ENCODE measurements around the gene RASGRF1.

The RASGRF1 gene

GRCh38 chr15:78956937-78957336, 133.6 kb downstream of the RASGRF1 start:
- DNase-seq (ENCODE audit: low spot score): no peak

- no peak for DNase-seq (ENCODE audit: low spot score)
Measured at GRCh38 chr15:78955355-78955754, 135.2 kb downstream of the RASGRF1 start.

GRCh38 chr15:78951841-78952238, 138.7 kb downstream of the RASGRF1 start:
- no peak for DNase-seq (ENCODE audit: low spot score)

GRCh38 chr15:78950902-78951840, 139.4 kb downstream of the RASGRF1 start:
- no peak for DNase-seq (ENCODE audit: low spot score)

- DNase-seq (ENCODE audit: low spot score): no peak
Measured at GRCh38 chr15:78950343-78950742, 140.2 kb downstream of the RASGRF1 start.

GRCh38 chr15:78949461-78949860, 141.1 kb downstream of the RASGRF1 start:
- DNase-seq (ENCODE audit: low spot score): no peak

GRCh38 chr15:78947506-78947905, 143.1 kb downstream of the RASGRF1 start:
- no peak for DNase-seq (ENCODE audit: low spot score)

- no peak for DNase-seq (ENCODE audit: low spot score)
Measured at GRCh38 chr15:78946493-78946892, 144.1 kb downstream of the RASGRF1 start.

GRCh38 chr15:78944669-78945407, 145.7 kb downstream of the RASGRF1 start, which contains the start of gene CTSH:
Gene CTSH, minus strand, starts transcription at chr15:78945046. Its CDS starts 65 bp downstream, at chr15:78944981.
- DNase-seq (ENCODE audit: low spot score): peak; percentile 52

- DNase-seq (ENCODE audit: low spot score): no peak
Measured at GRCh38 chr15:78944202-78944625, 146.4 kb downstream of the RASGRF1 start.

- no peak for DNase-seq (ENCODE audit: low spot score)
Measured at GRCh38 chr15:78943692-78944091, 146.9 kb downstream of the RASGRF1 start.

GRCh38 chr15:78942741-78943140, 147.8 kb downstream of the RASGRF1 start:
- no peak for DNase-seq (ENCODE audit: low spot score)

- DNase-seq (ENCODE audit: low spot score): no peak
Measured at GRCh38 chr15:78938658-78939488, 151.7 kb downstream of the RASGRF1 start.

- DNase-seq (ENCODE audit: low spot score): no peak
Measured at GRCh38 chr15:78937132-78937739, 153.3 kb downstream of the RASGRF1 start.

GRCh38 chr15:78934655-78935023, 155.9 kb downstream of the RASGRF1 start:
- no peak for DNase-seq (ENCODE audit: low spot score)

GRCh38 chr15:78933823-78934654, 156.5 kb downstream of the RASGRF1 start:
- DNase-seq (ENCODE audit: low spot score): no peak

GRCh38 chr15:78933187-78933822, 157.3 kb downstream of the RASGRF1 start:
- DNase-seq (ENCODE audit: low spot score): no peak

GRCh38 chr15:78932258-78932808, 158.2 kb downstream of the RASGRF1 start:
- DNase-seq (ENCODE audit: low spot score): no peak

- DNase-seq (ENCODE audit: low spot score): no peak
Measured at GRCh38 chr15:78931439-78932257, 158.9 kb downstream of the RASGRF1 start.
